Measurements from ENCODE around the gene CDC42BPB. TPM values are rescaled to one million over a fixed set of nuclear protein-coding genes. Genes with fewer than 3 reads are reported as not detected.
A peak's percentile ranks its signal among the peaks of the same experiment; 100 is the strongest.

The CDC42BPB gene
- total RNA-seq, 1 donor from 2014 or later: 3.5 TPM

- no peaks in the 10 kb centered on the region for H3K36me3 Mint-ChIP-seq (ENCODE audit: low read depth)
- H3K4me1 Mint-ChIP-seq (ENCODE audit: low read depth): no peaks in the 10 kb centered on the region
- DNase-seq (ENCODE audit: low spot score): no peak
Observed at GRCh38 chr14:102964152-102964730, 93.1 kb downstream of the CDC42BPB start.

GRCh38 chr14:102962111-102962627, 95.2 kb downstream of the CDC42BPB start:
- intact Hi-C loops (cut with micrococcal nuclease): no loop called here
- no peak overlapping the region for H3K4me3 Mint-ChIP-seq (ENCODE audit: low read depth)
- H3K36me3 Mint-ChIP-seq (ENCODE audit: low read depth): no peaks in the 10 kb centered on the region
- H3K27ac Mint-ChIP-seq: no peak overlapping the region
- no peaks in the 10 kb centered on the region for H3K27me3 Mint-ChIP-seq (ENCODE audit: low read depth)
- H3K9me3 Mint-ChIP-seq: no peaks in the 10 kb centered on the region
- no peaks in the 10 kb centered on the region for H3K4me1 Mint-ChIP-seq (ENCODE audit: low read depth)
- no peak for DNase-seq (ENCODE audit: low spot score)

More at GRCh38 chr14:102964152-102964730, 93.1 kb downstream of the CDC42BPB start:
- intact Hi-C loops (cut with micrococcal nuclease): no loop called here
- no peak overlapping the region for H3K27ac Mint-ChIP-seq
- no peaks in the 10 kb centered on the region for H3K27me3 Mint-ChIP-seq (ENCODE audit: low read depth)
- no peaks in the 10 kb centered on the region for H3K9me3 Mint-ChIP-seq
- H3K4me3 Mint-ChIP-seq (ENCODE audit: low read depth): no peak overlapping the region

- H3K9me3 Mint-ChIP-seq: no peaks in the 10 kb centered on the region
- H3K4me1 Mint-ChIP-seq (ENCODE audit: low read depth): no peaks in the 10 kb centered on the region
- H3K27me3 Mint-ChIP-seq (ENCODE audit: low read depth): no peaks in the 10 kb centered on the region
- intact Hi-C loops (cut with micrococcal nuclease): no loop called here
- no peak for DNase-seq (ENCODE audit: low spot score)
- H3K27ac Mint-ChIP-seq: no peak overlapping the region
- H3K36me3 Mint-ChIP-seq (ENCODE audit: low read depth): no peaks in the 10 kb centered on the region
- no peak overlapping the region for H3K4me3 Mint-ChIP-seq (ENCODE audit: low read depth)
Observed at GRCh38 chr14:102958461-102958860, 98.9 kb downstream of the CDC42BPB start.

GRCh38 chr14:102957222-102957621, 100.1 kb downstream of the CDC42BPB start:
- intact Hi-C loops (cut with micrococcal nuclease): no loop called here
- no peak overlapping the region for H3K27ac Mint-ChIP-seq
- H3K4me3 Mint-ChIP-seq (ENCODE audit: low read depth): no peak overlapping the region
- H3K9me3 Mint-ChIP-seq: no peaks in the 10 kb centered on the region
- H3K27me3 Mint-ChIP-seq (ENCODE audit: low read depth): no peaks in the 10 kb centered on the region
- H3K36me3 Mint-ChIP-seq (ENCODE audit: low read depth): no peaks in the 10 kb centered on the region
- H3K4me1 Mint-ChIP-seq (ENCODE audit: low read depth): no peaks in the 10 kb centered on the region
- no peak for DNase-seq (ENCODE audit: low spot score)

GRCh38 chr14:102955636-102956408, 101.5 kb downstream of the CDC42BPB start:
- H3K36me3 Mint-ChIP-seq (ENCODE audit: low read depth): no peaks in the 10 kb centered on the region
- no peak for DNase-seq (ENCODE audit: low spot score)
- no peak overlapping the region for H3K27ac Mint-ChIP-seq
- H3K4me3 Mint-ChIP-seq (ENCODE audit: low read depth): no peak overlapping the region
- H3K4me1 Mint-ChIP-seq (ENCODE audit: low read depth): no peaks in the 10 kb centered on the region
- H3K27me3 Mint-ChIP-seq (ENCODE audit: low read depth): no peaks in the 10 kb centered on the region
- H3K9me3 Mint-ChIP-seq: no peaks in the 10 kb centered on the region
- intact Hi-C loops (cut with micrococcal nuclease): no loop called here

GRCh38 chr14:102954081-102954789, 103.1 kb downstream of the CDC42BPB start:
- Mint-ChIP-seq H3K4me3 (ENCODE audit: low read depth) (no peak overlapping the region), H3K9me3 (no peaks in the 10 kb centered on the region), H3K27ac (no peak overlapping the region), H3K36me3 (ENCODE audit: low read depth) (no peaks in the 10 kb centered on the region), H3K4me1 (ENCODE audit: low read depth) (peaks cover 6% of the 10 kb centered on the region), H3K27me3 (ENCODE audit: low read depth) (no peaks in the 10 kb centered on the region)
- no peak for DNase-seq (ENCODE audit: low spot score)
- intact Hi-C loops (cut with micrococcal nuclease): no loop called here

GRCh38 chr14:102953100-102953499, 104.2 kb downstream of the CDC42BPB start:
- DNase-seq (ENCODE audit: low spot score): no peak
- peaks cover 12% of the 10 kb centered on the region for H3K4me1 Mint-ChIP-seq (ENCODE audit: low read depth)
- H3K27me3 Mint-ChIP-seq (ENCODE audit: low read depth): no peaks in the 10 kb centered on the region
- H3K27ac Mint-ChIP-seq: no peak overlapping the region
- no peaks in the 10 kb centered on the region for H3K9me3 Mint-ChIP-seq
- no peaks in the 10 kb centered on the region for H3K36me3 Mint-ChIP-seq (ENCODE audit: low read depth)
- intact Hi-C loops (cut with micrococcal nuclease): no loop called here
- no peak overlapping the region for H3K4me3 Mint-ChIP-seq (ENCODE audit: low read depth)

- no peaks in the 10 kb centered on the region for H3K27me3 Mint-ChIP-seq (ENCODE audit: low read depth)
- H3K4me1 Mint-ChIP-seq (ENCODE audit: low read depth): peaks cover 12% of the 10 kb centered on the region
Observed at GRCh38 chr14:102952276-102952675, 105.1 kb downstream of the CDC42BPB start.

GRCh38 chr14:102951799-102952198, 105.5 kb downstream of the CDC42BPB start:
- peaks cover 14% of the 10 kb centered on the region for H3K4me1 Mint-ChIP-seq (ENCODE audit: low read depth)
- intact Hi-C loops (cut with micrococcal nuclease): no loop called here
- no peaks in the 10 kb centered on the region for H3K9me3 Mint-ChIP-seq
- H3K36me3 Mint-ChIP-seq (ENCODE audit: low read depth): no peaks in the 10 kb centered on the region
- no peak overlapping the region for H3K27ac Mint-ChIP-seq
- H3K4me3 Mint-ChIP-seq (ENCODE audit: low read depth): no peak overlapping the region
- H3K27me3 Mint-ChIP-seq (ENCODE audit: low read depth): no peaks in the 10 kb centered on the region
- DNase-seq (ENCODE audit: low spot score): no peak

More at GRCh38 chr14:102952276-102952675, 105.1 kb downstream of the CDC42BPB start:
- DNase-seq (ENCODE audit: low spot score): no peak
- Mint-ChIP-seq H3K4me3 (ENCODE audit: low read depth) (no peak overlapping the region), H3K9me3 (no peaks in the 10 kb centered on the region), H3K36me3 (ENCODE audit: low read depth) (no peaks in the 10 kb centered on the region), H3K27ac (no peak overlapping the region)
- intact Hi-C loops (cut with micrococcal nuclease): no loop called here

- no peak overlapping the region for H3K4me3 Mint-ChIP-seq (ENCODE audit: low read depth)
- no peak for DNase-seq (ENCODE audit: low spot score)
- no peaks in the 10 kb centered on the region for H3K27me3 Mint-ChIP-seq (ENCODE audit: low read depth)
- no peaks in the 10 kb centered on the region for H3K9me3 Mint-ChIP-seq
- no peaks in the 10 kb centered on the region for H3K36me3 Mint-ChIP-seq (ENCODE audit: low read depth)
- intact Hi-C loops (cut with micrococcal nuclease): no loop called here
- no peak overlapping the region for H3K27ac Mint-ChIP-seq
- peaks cover 17% of the 10 kb centered on the region for H3K4me1 Mint-ChIP-seq (ENCODE audit: low read depth)
Observed at GRCh38 chr14:102951034-102951433, 106.3 kb downstream of the CDC42BPB start.

- Mint-ChIP-seq H3K4me3 (ENCODE audit: low read depth) (no peak overlapping the region), H3K27ac (no peak overlapping the region)
Observed at GRCh38 chr14:102949801-102950451, 107.4 kb downstream of the CDC42BPB start.

GRCh38 chr14:102949062-102949800, 108.1 kb downstream of the CDC42BPB start:
- peak; percentile 19 for DNase-seq (ENCODE audit: low spot score)
- intact Hi-C loops (cut with micrococcal nuclease): no loop called here
- Mint-ChIP-seq H3K27ac (peak overlapping the region; percentile 48), H3K9me3 (no peaks in the 10 kb centered on the region), H3K4me1 (ENCODE audit: low read depth) (peaks cover 17% of the 10 kb centered on the region), H3K27me3 (ENCODE audit: low read depth) (no peaks in the 10 kb centered on the region), H3K36me3 (ENCODE audit: low read depth) (no peaks in the 10 kb centered on the region), H3K4me3 (ENCODE audit: low read depth) (no peak overlapping the region)

More at GRCh38 chr14:102949801-102950451, 107.4 kb downstream of the CDC42BPB start:
- peaks cover 17% of the 10 kb centered on the region for H3K4me1 Mint-ChIP-seq (ENCODE audit: low read depth)
- no peaks in the 10 kb centered on the region for H3K9me3 Mint-ChIP-seq
- DNase-seq (ENCODE audit: low spot score): no peak
- H3K36me3 Mint-ChIP-seq (ENCODE audit: low read depth): no peaks in the 10 kb centered on the region
- no peaks in the 10 kb centered on the region for H3K27me3 Mint-ChIP-seq (ENCODE audit: low read depth)
- intact Hi-C loops (cut with micrococcal nuclease): no loop called here

Measured in activated T-helper 2 cell treated with anti-CD3 and anti-CD28 coated beads, Interferon-gamma antibody, Interleukin-2, Interleukin-4, amounts not matched to agents 10 μg/mL and 5 μg/mL and 100 μg/mL, durations not matched to agents 14 hours and 24 hours and 36 hours (primary cell).